ENCODE data around the gene CCL16. TPM values are rescaled to one million over a fixed set of nuclear protein-coding genes. Genes with fewer than 3 reads are reported as not detected.
"Not testable (repeated sequence)": the region's sequence is repeated elsewhere in the genome, so short reads cannot be mapped to it uniquely, and the experiment has no call there.

The CCL16 gene
- polyA plus RNA-seq, 3 donors, result 0.09 to 0.45 (median 0.17) TPM

DNA sequence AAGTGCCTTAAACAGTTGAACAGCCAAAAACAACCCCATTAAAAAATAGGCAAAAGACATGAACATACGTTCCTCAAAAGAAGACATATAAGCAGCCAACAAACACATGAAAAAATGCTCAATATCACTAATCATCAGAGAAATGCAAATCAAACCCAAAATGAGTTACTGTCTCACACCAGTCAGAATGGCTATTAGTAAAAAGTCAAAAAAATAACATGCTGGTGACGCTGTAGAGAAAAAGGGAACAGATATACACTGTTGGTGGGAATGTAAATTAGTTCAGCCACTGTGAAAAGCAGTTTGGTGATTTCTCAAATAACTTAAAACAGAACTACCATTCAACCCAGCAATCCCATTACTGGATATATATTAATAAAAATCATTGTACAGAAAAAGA, 14.0 kb upstream of the CCL16 start:
- not testable (repeated sequence) for H3K27ac ChIP-seq (ENCODE audit: low read depth, low read length)
- WGBS, 3 donors, result 84 to 90% (median 85%) methylated on average over 2 of the region's 2 CpGs

DNA sequence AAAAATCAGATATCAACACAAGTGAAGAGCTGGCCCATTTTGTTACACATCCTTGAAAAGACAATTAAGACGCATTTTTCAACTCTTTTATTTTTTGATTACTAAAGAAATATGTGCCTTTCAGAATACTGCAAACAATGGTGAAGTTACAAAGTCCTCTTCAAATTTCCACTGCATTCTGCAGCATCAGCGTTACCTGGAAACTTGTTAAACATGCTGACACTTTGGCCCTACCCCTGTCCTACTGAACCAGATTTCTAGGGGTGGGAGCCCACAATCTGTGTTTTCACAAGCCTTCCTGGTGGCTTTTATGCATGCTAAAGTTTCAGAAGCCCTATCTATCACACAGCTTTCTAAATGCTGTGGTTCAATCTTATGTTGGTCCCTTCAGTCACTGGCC, 9.8 kb upstream of the CCL16 start:
- 76 to 93% (median 78%) methylated on average over 2 of the region's 2 CpGs for WGBS, 3 donors
- H3K27ac ChIP-seq (ENCODE audit: low read depth, low read length), result no peak overlapping the region

DNA sequence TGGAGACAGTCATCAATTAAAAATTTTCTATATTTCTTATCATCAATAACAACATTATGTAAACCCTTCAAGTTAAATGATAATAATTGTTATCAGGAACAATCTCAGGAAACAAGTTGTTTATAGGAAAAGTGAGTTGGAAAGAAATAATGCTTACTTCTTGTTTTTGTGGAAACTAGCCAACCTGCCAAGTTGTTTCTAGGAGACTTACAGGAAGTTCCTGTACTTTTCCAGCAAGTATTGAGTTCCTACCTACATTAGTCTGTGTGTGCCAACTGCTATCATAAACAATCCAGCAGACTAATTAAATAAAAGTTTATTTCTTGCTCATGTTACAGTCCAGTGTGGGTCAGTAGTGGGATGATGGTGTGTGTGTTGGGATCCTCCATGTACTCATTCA, 6.9 kb upstream of the CCL16 start:
- no peak overlapping the region for H3K27ac ChIP-seq (ENCODE audit: low read depth, low read length)

DNA sequence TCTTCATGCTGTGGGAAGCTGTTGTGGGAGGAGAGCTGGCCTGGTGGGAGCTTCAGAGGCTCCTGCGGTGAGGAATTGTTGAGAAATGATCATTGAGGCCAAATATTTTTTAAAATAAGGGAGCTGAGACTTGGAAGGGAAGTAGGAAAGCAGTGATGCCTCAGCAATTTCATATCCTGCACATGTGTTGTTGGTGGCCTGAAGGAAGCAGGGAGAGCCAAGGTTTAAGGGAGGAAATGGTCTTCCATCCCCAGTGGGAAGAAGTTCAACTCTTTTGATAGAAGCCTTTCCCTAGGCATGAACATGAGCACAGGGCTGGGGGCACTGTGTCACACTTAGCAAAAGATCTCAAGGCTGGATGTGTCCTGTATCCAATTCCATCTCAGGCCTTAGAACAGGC, 5.3 kb upstream of the CCL16 start, which contains the start of gene CCL14:
Gene CCL14 (minus strand): TSS at position 87 of the 400 bp plus-strand sequence. CDS start 80 bp downstream, at position 7.
- H3K27ac ChIP-seq (ENCODE audit: low read depth, low read length), result no peak within 1 kb of the TSS
- 25 to 70% (median 48%) methylated on average over 1 of the region's 1 CpG for WGBS, 3 donors

DNA sequence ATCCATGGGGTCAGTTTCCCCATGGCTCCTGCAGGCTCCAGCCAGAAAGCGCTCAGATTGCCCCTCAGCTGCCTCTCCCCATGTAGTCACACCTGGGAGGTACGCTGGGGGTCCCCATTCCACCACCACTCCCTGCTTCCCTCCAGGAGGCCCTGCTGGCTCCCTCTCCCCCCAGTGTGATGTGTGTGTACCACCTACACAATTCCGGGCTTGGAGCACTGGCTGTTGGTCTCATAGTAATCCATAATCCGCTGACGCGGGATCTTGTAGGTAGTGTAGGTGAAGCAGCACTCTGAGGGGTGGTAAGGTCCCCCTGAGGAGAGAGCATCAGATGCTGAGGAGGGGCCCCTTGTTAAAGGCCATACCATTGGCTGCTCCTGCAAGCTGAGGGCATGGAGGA, 2.8 kb upstream of the CCL16 start:
- H3K27ac ChIP-seq (ENCODE audit: low read depth, low read length), result no peak overlapping the region
- 89 to 95% (median 95%) methylated on average over 6 of the region's 6 CpGs for WGBS, 3 donors

DNA sequence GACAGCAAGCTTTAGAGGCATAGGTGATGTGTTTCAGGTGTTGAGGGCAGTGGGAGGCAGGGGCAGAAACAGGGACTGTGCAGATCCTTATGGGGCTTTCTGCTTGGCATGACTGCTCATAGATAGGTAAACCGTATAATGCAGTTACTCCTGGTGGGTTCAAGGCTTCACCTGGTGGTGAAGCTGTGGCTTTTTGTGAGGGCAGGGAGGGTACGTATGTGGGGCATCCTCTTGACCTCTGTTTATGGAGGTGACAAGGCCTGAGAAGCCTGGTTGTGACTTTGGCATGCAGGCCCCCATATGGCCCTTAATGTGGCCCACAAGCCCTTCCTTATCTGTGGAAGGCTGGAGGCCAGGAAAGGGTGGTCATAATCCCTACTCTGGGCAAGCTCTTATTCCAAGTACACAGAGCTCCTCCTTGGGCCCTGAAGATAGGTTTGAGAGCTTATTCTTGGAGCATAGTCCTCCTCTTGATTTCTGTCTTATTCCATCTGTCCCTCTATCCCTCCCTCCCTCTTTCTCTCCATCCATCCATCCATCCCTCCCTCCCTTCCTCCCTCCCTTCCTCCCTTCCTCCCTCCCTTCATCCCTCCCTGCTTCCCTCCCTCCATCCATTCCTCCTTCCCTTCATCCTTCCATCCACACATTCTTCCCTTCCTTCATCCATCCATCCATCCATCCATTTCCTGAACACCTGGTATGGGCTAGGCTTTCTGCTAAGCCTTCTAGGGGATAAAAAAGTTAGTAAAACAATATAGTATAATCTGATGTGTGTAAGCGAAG, 1.3 kb upstream of the CCL16 start:
- H3K27ac ChIP-seq (ENCODE audit: low read depth, low read length), result no peak overlapping the region
- 87 to 91% (median 90%) methylated on average over 3 of the region's 3 CpGs for WGBS, 3 donors

DNA sequence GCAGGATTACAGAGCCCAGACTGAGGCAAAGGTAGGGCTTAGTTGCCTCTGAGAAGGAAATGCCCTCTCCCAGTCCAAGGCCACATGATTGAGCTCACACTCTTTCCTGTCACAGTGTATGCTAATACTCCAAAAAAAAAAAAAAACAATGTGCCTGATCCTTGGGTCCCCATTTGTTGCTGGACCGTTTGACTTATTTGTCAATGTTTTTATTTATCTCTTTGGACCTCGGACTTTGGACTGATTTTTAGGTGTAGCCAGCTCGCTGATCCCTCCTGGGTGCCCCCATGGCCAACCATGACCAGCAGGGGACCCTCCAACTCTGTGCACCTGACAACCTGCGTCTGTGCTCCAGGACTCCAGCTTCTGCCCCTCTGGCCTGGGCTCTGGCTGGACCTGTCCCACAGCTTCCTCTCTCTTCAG, 622 bp upstream of the CCL16 start:
- WGBS, 3 donors, result 50 to 76% (median 59%) methylated on average over 4 of the region's 4 CpGs

DNA sequence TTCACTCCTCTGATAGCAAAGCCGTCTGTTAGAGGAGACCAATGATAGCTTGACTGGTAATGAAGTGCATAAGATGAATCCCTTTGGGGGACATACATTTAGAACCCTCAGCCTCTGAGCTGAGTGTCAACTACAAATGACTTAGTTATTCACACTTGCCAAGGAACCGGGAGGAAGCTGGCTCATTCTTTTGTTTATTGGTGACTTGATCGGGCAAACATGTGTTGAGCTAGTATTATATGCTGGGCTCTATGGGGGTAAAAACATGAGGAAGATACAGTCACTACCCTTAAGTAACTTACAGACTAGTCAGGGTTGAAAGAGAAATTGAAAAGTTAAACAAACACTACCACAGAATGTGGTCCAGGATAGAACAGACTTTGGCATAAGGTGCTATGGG, 3.0 kb downstream of the CCL16 start:
- WGBS, 3 donors, result 81 to 87% (median 82%) methylated on average over 3 of the region's 3 CpGs
- no peak overlapping the region for H3K27ac ChIP-seq (ENCODE audit: low read depth, low read length)

More for the DNA sequence above, 622 bp upstream of the CCL16 start:
- no peak overlapping the region for H3K27ac ChIP-seq (ENCODE audit: low read depth, low read length)

DNA sequence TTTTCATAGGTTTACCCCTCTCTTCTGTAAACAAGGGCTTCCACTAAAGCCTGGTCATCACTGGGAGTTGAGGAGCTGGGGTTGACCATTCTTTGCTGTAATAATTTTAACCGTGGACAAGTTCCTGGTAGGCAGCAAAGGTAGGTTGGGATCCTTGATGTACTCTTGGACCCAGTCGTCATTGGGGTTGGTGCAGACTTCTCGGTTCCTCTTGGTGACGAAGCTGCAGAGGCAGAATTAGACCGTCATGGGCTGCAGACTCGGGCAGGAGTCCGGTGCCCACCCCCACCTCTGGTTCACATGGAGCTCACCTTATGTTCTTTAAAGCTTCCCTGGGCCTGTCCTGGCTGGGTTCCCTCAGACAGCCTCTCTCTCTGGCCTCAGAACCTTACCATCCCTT, 3.8 kb downstream of the CCL16 start:
- WGBS, 3 donors, result 89 to 97% (median 95%) methylated on average over 7 of the region's 7 CpGs
- no peak overlapping the region for H3K27ac ChIP-seq (ENCODE audit: low read depth, low read length)

DNA sequence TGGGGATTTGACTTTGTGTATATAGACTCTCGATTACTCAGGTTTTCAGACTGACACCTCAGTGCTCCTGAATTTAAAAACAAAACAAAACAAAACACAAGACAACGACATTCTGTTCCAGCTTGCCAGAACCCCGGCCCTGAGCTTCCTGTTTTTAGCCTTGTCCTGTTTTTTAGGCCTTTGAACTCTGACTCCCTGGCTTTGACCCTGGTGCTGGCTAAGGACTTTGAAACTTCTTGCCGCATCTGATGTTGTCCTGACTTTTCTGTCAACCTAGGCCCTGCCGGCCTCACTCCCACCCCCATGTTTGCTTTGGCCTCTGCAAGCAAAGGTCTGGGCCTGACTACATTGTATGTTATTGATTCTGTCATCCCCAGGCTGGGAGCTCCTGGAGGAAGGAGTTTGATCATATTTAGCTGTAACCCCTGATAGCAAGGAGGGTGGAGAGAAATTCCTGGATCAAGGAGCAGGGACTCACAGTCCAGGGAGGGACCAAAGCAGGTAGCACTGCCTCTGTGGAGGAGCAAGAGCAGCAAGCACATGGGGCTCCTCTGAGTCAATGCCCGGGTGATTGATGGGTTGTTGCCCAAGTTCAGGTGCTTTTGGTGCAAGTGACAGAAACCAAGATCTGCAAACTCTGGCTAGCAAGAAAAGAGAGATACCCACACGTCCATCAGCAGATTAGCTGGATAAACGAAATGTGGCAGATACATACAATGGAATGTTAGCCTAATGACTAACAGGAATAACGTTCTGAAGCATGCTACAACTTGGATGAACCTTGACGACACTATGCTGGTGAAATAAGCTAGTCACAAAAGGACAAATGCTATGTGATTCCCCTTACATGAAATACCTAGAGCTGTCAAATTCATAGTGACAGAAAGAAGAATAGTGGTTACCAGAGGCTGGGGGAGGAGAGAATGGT, 7.7 kb downstream of the CCL16 start:
- H3K27ac ChIP-seq (ENCODE audit: low read depth, low read length), result no peak overlapping the region
- 41 to 58% (median 55%) methylated on average over 10 of the region's 10 CpGs for WGBS, 3 donors

DNA sequence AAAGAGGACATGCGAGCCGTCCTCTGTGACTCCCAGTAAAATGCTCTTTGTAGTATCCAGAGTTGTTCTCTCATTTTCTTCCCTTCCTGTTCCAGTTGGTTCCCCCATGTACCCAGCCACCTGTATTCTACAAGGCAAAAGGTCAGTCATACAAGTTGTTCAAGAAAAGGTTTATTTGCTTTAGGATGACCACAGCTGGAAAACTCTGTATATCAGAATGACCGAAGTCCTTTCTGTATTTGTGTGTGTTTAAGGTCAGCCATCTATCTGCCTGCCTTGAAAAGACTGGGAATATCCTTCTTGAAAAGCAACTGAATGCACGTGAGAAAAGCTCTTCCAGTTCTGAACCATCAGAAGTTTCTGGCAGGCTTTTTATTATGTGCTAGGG, 8.4 kb downstream of the CCL16 start:
- WGBS, 3 donors, result 64 to 79% (median 77%) methylated on average over 4 of the region's 4 CpGs
- H3K27ac ChIP-seq (ENCODE audit: low read depth, low read length), result no peak overlapping the region

DNA sequence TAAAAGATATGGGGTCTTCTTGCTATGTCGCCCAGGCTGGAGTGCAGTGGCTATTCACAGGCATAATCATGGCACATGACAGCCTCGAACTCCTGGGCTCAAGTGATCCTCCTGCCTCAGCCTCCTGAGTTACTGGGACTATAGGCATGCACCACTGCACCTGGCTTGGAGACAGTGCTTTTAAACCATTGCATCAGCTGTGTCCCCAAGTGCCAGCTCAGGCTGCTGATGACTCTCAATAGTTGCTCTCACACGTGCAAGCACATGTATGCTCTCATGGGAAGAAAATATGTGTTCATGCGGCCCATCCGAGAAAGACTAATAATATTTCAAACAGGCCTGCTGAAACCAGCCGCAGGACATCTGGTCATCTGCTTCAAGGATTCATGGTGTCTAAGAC, 8.8 kb downstream of the CCL16 start:
- 83 to 92% (median 88%) methylated on average over 6 of the region's 6 CpGs for WGBS, 3 donors
- no peak overlapping the region for H3K27ac ChIP-seq (ENCODE audit: low read depth, low read length)

DNA sequence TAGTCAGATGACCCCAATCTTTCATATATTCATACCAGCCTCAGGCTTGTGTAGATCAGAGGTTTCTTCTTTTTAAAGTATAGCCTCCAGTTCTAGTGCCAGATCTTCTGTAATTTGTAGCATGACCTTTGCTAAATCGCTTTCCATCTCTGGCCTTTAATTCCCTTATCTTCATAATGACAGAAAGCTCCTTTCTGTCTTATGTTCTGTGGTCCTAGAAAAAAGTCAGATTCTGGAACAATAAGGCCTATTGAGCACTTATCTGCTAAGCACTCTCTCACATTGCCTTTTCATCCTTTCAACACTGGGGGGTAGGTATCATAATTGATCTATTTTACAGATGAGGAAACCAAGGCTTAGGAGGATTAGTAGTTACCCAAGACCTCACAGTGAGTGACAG, 9.2 kb downstream of the CCL16 start:
- WGBS, 3 donors, result 59 to 96% (median 80%) methylated on average over 1 of the region's 1 CpG
- no peak overlapping the region for H3K27ac ChIP-seq (ENCODE audit: low read depth, low read length)

DNA sequence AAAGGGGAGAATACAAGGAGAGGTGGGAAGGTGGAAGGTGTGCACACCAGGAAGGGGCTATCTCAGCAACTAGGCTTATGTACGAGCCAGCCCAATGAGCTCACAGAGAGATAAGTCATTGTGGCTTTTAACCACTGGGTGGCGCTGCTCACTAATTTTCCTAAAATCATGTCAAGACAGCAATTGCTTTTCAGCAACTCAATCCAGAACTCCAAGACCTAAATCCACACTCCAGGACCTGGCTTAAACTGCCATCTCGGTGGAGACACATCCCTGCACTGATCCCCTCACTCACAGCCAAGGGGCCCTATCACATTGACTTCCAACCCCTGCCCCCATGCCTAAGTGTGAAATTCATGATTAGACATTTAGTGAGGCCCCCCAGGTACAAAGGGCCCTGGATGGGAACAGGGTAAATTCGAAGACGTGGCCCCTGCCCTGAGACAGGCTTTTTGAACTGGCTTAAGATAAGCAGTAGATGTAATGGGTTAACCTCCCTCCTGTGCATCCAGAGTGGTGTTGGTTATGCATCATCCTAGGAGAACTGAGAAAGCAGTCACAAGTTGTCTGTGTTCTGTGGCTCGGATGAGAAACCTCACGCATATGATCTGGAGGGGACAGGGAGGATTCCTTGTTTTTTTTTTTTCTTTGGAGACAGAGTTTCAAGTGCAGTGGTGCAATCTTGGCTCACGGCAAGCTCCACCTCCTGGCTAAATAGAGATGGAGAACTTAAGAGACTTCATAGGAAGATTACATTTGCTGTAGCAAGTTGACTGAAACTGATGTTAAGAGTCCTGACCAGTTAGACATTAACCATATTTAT, 11.5 kb downstream of the CCL16 start:
- 32 to 40% (median 35%) methylated on average over 8 of the region's 8 CpGs for WGBS, 3 donors

DNA sequence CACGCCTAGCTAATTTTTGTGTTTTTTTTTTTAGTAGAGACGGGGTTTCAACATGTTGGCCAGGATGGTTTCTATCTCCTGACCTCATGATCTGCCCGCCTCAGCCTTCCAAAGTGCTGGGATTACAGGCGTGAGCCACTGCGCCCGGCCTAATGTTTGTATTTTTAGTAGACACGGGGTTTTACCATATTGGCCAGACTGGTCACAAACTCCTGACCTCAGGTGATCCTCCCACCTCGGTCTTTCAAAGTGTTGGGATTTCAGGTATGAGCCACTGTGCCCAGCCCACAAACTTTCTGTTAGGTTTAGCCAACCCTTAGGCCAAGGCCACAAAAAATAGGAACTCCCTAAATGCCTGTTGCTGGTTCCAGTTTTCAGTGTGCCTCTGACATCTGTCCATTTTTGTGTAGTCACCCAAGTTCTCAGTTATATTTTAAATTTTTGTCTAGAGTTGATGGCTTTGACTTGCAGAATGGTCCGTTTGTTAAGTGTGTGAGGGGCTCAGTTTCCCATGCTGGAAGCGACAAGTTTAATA, 12.7 kb downstream of the CCL16 start:
- H3K27ac ChIP-seq (ENCODE audit: low read depth, low read length), result no peak overlapping the region
- WGBS, 3 donors, result 72 to 84% (median 82%) methylated on average over 10 of the region's 10 CpGs

More for the DNA sequence above, 11.5 kb downstream of the CCL16 start:
- no peak overlapping the region for H3K27ac ChIP-seq (ENCODE audit: low read depth, low read length)

DNA sequence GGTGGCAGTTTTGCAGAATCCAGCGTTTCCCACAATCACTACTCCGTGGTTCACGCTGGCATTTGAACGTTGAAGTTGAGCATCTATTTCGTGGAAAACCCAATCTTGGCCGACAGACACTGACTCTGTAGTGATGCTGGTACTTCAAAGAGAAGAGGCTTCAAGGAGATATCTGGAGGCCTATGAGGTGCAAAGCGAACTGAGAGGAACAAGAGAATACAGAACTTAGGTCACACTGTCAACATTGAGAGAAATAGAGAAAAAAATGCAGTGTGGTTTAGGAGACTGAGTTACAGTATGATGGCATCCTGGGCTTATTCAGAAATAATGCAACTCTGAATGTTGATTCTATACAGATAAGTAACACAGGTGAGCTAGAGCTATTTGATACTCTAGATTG, 16.0 kb downstream of the CCL16 start:
- 90 to 91% (median 91%) methylated on average over 7 of the region's 7 CpGs for WGBS, 3 donors
- H3K27ac ChIP-seq (ENCODE audit: low read depth, low read length), result no peak overlapping the region

DNA sequence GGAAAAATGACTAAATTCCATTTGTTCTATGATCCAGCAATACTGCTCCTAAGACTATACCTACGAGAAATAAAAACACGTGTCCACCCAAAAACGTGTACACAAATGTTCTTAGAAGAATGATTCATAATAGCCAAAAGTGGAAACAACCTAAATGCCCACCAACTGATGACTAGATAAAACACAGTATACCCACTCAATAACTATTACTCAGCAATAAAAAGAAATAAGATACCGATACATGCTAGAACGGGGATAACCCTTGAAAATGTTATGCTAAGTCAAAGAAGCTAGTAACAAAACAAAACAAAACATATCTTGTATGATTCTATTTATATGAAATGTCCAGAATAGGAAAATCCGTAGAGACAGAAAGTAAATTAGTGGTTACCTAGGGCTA, 17.6 kb downstream of the CCL16 start:
- 80 to 87% (median 82%) methylated on average over 6 of the region's 6 CpGs for WGBS, 3 donors
- no peak overlapping the region for H3K27ac ChIP-seq (ENCODE audit: low read depth, low read length)

DNA sequence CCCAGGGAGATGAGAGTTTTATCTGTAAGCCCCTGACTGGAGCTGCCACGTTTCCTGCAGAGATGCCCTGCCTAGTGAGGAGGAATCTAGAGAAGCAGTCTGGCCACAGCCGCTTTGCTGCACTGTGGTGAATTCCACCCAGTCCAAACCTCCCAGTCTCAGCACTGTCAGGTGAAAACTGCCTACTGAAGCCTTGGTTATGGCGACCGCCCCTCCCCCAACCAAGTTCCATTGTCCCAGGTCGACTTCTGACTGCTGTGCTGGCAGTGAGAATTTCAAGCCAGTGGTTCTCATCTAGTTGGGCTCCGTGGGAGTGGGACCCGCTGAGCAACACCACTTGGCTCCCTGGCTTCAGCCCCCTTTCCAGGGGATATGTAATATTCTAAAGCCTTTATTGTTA, 27.6 kb downstream of the CCL16 start:
- no peak overlapping the region for H3K27ac ChIP-seq (ENCODE audit: low read depth, low read length)
- 42 to 62% (median 62%) methylated on average over 7 of the region's 7 CpGs for WGBS, 3 donors

Measured in adipose tissue (tissue), 3 donors.